Liver (tissue), 3 donors: ENCODE measurements around the gene UFM1.

Experiments used
- ATF3 ChIP-seq: IDR thresholded peaks from 2 replicates; pipeline ENCODE4 v1.6.1; 2016; ENCODE audit warnings: antibody characterized with exemption
- CTCF ChIP-seq: fragments of 150-350 bp; IDR thresholded peaks from 2 replicates; pipeline ENCODE4 v1.5.1; 2017; ENCODE audit warnings: improper control_type of control experiment, low read depth, low read length; ENCODE audit not compliant: missing input control
- EGR1 ChIP-seq, 2 donors: IDR thresholded peaks; 2 replicates each; pipeline ENCODE4 v1.6.1; 2016 to 2018; ENCODE audit warnings: antibody characterized with exemption in 2 of 2, low read depth in 2 of 2
- FOXA1 ChIP-seq: IDR thresholded peaks from 2 replicates; pipeline ENCODE4 v1.6.1; 2016; ENCODE audit warnings: antibody characterized with exemption
- GABPA ChIP-seq, 2 donors: IDR thresholded peaks in 1 of 2; conservative IDR thresholded peaks in 1 of 2; 2 replicates each; pipeline ENCODE4 v1.6.1; 2016; ENCODE audit warnings: antibody characterized with exemption in 2 of 2, mild to moderate bottlenecking in 1 of 2, moderate library complexity in 1 of 2
- HNF4A ChIP-seq, 2 donors: conservative IDR thresholded peaks; 2 replicates each; pipeline ENCODE4 v1.6.1; 2016; ENCODE audit warnings: antibody characterized with exemption in 2 of 2, mild to moderate bottlenecking in 2 of 2
- JUND ChIP-seq, 2 donors: IDR thresholded peaks; 2 replicates each; pipeline ENCODE4 v1.6.1; 2016; ENCODE audit warnings: antibody characterized with exemption in 2 of 2
- MAX ChIP-seq: IDR thresholded peaks from 2 replicates; pipeline ENCODE4 v1.6.1; 2016; ENCODE audit warnings: antibody characterized with exemption
- RAD21 ChIP-seq, 2 donors: IDR thresholded peaks; 2 replicates each; pipeline ENCODE4 v1.6.1; 2016; ENCODE audit warnings: antibody characterized with exemption in 2 of 2, mild to moderate bottlenecking in 2 of 2
- REST ChIP-seq: IDR thresholded peaks from 2 replicates; pipeline ENCODE4 v1.6.1; 2016; ENCODE audit warnings: antibody characterized with exemption, mild to moderate bottlenecking
- TAF1 ChIP-seq: conservative IDR thresholded peaks from 2 replicates; pipeline ENCODE4 v1.6.1; 2016; ENCODE audit warnings: antibody characterized with exemption, mild to moderate bottlenecking
- YY1 ChIP-seq: IDR thresholded peaks from 2 replicates; pipeline ENCODE4 v1.6.1; 2016; ENCODE audit warnings: antibody characterized with exemption, mild to moderate bottlenecking
- ZBTB33 ChIP-seq: IDR thresholded peaks from 2 replicates; pipeline ENCODE4 v1.6.1; 2016; ENCODE audit warnings: antibody characterized with exemption
- donor health status: healthy.
- donor health status: healthy.

- TF ChIP-seq CTCF (no peak), RAD21 (IDR thresholded peaks at IDR 0.05) (no peak), REST (no peak), ATF3 (no peak), ZBTB33 (no peak), MAX (no peak), FOXA1 (no peak), YY1 (no peak), GABPA (IDR thresholded peaks at IDR 0.05 in 1 of 2, conservative IDR thresholded peaks at IDR 0.05 in 1 of 2) (no peak), TAF1 (no peak), EGR1 (IDR thresholded peaks at IDR 0.05; ENCODE audit: low read depth in 2 of 2) (no peak), JUND (IDR thresholded peaks at IDR 0.05) (no peak), HNF4A (conservative IDR thresholded peaks at IDR 0.05) (no peak)
These were observed 34.5 kb downstream of the UFM1 start for GRCh38 chr13:38384171-38384570.
